GM12892 (cell line): ENCODE data around the gene ASCC2.

Experiments used
- POLR2AphosphoS5 ChIP-seq: IDR thresholded peaks from 2 replicates; pipeline ENCODE4 v1.6.1; 2011; ENCODE audit warnings: low read depth, low read length, control low read depth
- TAF1 ChIP-seq: IDR thresholded peaks from 2 replicates; pipeline ENCODE4 v1.6.1; 2011; ENCODE audit warnings: low read depth, mild to moderate bottlenecking, control low read depth, low read length, borderline replicate concordance

- TF ChIP-seq POLR2AphosphoS5 (no peak), TAF1 (no peak)
Observed at GRCh38 chr22:29769723-29770321, 68.3 kb downstream of the ASCC2 start.
